ENCODE data around the gene PTPRM.

PTPRM gene

GRCh38 chr18:7601936-7602335, 34.8 kb downstream of the PTPRM start (continued):
- TF ChIP-seq MZF1 (tag by site-specific recombination; IDR thresholded peaks at IDR 0.05; ENCODE audit: borderline replicate concordance) (no peak), TCF7L2 (IDR thresholded peaks at IDR 0.05; ENCODE audit: borderline replicate concordance, low read depth, low read length) (no peak), ZBTB17 (tag by site-specific recombination; IDR thresholded peaks at IDR 0.05) (no peak), GLIS1 (tag by site-specific recombination; IDR thresholded peaks at IDR 0.05) (no peak), HOXD13 (CRISPR knock-in tag; IDR thresholded peaks at IDR 0.05; ENCODE audit: borderline replicate concordance) (no peak), ZNF175 (tag by site-specific recombination; IDR thresholded peaks at IDR 0.05) (no peak), ZNF202 (tag by site-specific recombination; IDR thresholded peaks at IDR 0.05; ENCODE audit: borderline replicate concordance) (no peak), ZNF274 (IDR thresholded peaks at IDR 0.05; ENCODE audit: low read length) (no peak), ZNF274 (tag by site-specific recombination; IDR thresholded peaks at IDR 0.05; ENCODE audit: borderline replicate concordance) (no peak), ZNF18 (tag by site-specific recombination; IDR thresholded peaks at IDR 0.05) (no peak), ZNF239 (tag by site-specific recombination; IDR thresholded peaks at IDR 0.05) (no peak)

GRCh38 chr18:7603259-7604000, 36.3 kb downstream of the PTPRM start:
- CTCF ChIA-PET: interaction anchor here (0.5 kb wide), 1 partner anchor 362 kb away, joined by 3 read pairs; no protein-coding TSS in a partner anchor
- TF ChIP-seq ZNF776 (tag by site-specific recombination; IDR thresholded peaks at IDR 0.05; ENCODE audit: borderline replicate concordance): no peak
- peak; percentile 60 for TF ChIP-seq ZIC2 (tag by site-specific recombination; IDR thresholded peaks at IDR 0.05)
- Histone ChIP-seq H3K36me3 (ENCODE audit: control insufficient read depth in 2 of 2, insufficient read depth in 1 of 2, low read length in 2 of 2) (no peaks in the 10 kb centered on the region), H3K27ac (ENCODE audit: extremely low read depth, low read depth, low read length) (no peak overlapping the region), H3K4me3 (ENCODE audit: low read depth, low read length) (no peak overlapping the region), H3K4me1 (ENCODE audit: control insufficient read depth, insufficient read depth, low read length) (no peaks in the 10 kb centered on the region), H3K9me3 (ENCODE audit: control insufficient read depth, insufficient read depth, low read depth, low read length) (no peaks in the 10 kb centered on the region)
- POLR2A ChIA-PET: no interaction called here

GRCh38 chr18:7604361-7604760, 37.2 kb downstream of the PTPRM start:
- Histone ChIP-seq H3K4me1 (ENCODE audit: control insufficient read depth, insufficient read depth, low read length) (no peaks in the 10 kb centered on the region), H3K27ac (ENCODE audit: extremely low read depth, low read depth, low read length) (no peak overlapping the region), H3K9me3 (ENCODE audit: control insufficient read depth, insufficient read depth, low read depth, low read length) (no peaks in the 10 kb centered on the region), H3K4me3 (ENCODE audit: low read depth, low read length) (no peak overlapping the region), H3K36me3 (ENCODE audit: control insufficient read depth in 2 of 2, insufficient read depth in 1 of 2, low read length in 2 of 2) (no peaks in the 10 kb centered on the region)
- ChIA-PET POLR2A (no interaction called here), CTCF (interaction anchor here (1.0 kb wide), 1 partner anchor 10 kb away, joined by 3 read pairs; no protein-coding TSS in a partner anchor)
- TF ChIP-seq ZNF292 (tag by site-specific recombination; IDR thresholded peaks at IDR 0.05; ENCODE audit: borderline replicate concordance, low read depth): no peak
- TF ChIP-seq ZNF704 (tag by site-specific recombination; IDR thresholded peaks at IDR 0.05): no peak
- TF ChIP-seq SETDB1 (IDR thresholded peaks at IDR 0.05; ENCODE audit: insufficient read length, low read length): no peak
- no peak for TF ChIP-seq ZNF777 (tag by site-specific recombination; IDR thresholded peaks at IDR 0.05; ENCODE audit: borderline replicate concordance)
- TF ChIP-seq ZNF792 (tag by site-specific recombination; IDR thresholded peaks at IDR 0.05): no peak
- no peak for TF ChIP-seq ZNF221 (tag by site-specific recombination; IDR thresholded peaks at IDR 0.05; ENCODE audit: borderline replicate concordance)
- no peak for TF ChIP-seq ZNF423 (tag by site-specific recombination; IDR thresholded peaks at IDR 0.05)

Measured in HEK293 (cell line).